Skeletal muscle tissue (tissue), 4 donors: ENCODE data around the gene RCL1. TPM values are rescaled to one million over a fixed set of nuclear protein-coding genes. Genes with fewer than 3 reads are reported as not detected.

ENCODE experiments used
- H3K27ac ChIP-seq: one replicate; pipeline ENCODE4 v1.7.0; 2013; ENCODE audit warnings: mild to moderate bottlenecking, low read depth, low read length, inconsistent platforms
- H3K27me3 ChIP-seq, 3 donors: one replicate each; pipeline ENCODE4 v1.7.0; 2013; ENCODE audit warnings: low read length in 3 of 3; ENCODE audit not compliant: control insufficient read depth in 3 of 3, insufficient read depth in 3 of 3
- H3K36me3 ChIP-seq, 3 donors: one replicate each; pipeline ENCODE4 v1.7.0; 2013; ENCODE audit warnings: low read length in 3 of 3; ENCODE audit not compliant: control insufficient read depth in 3 of 3, insufficient read depth in 3 of 3
- H3K4me1 ChIP-seq, 3 donors: one replicate each; pipeline ENCODE4 v1.7.0; 2013; ENCODE audit warnings: low read length in 3 of 3, mild to moderate bottlenecking in 3 of 3; ENCODE audit not compliant: control insufficient read depth in 3 of 3, insufficient read depth in 3 of 3
- H3K4me3 ChIP-seq, 3 donors: one replicate each; pipeline ENCODE4 v1.7.0; 2013; ENCODE audit warnings: low read length in 3 of 3
- H3K9ac ChIP-seq, 3 donors: one replicate each; pipeline ENCODE4 v1.7.0; 2013; ENCODE audit warnings: low read length in 3 of 3, mild to moderate bottlenecking in 3 of 3, moderate library complexity in 2 of 3, low read depth in 1 of 3
- H3K9me3 ChIP-seq, 3 donors: one replicate each; pipeline ENCODE4 v1.7.0; 2013; ENCODE audit warnings: low read length in 3 of 3; ENCODE audit not compliant: control insufficient read depth in 3 of 3
- total RNA-seq: library from RNA; depleted of rRNA; stranded (reverse); fragments of >200 nt; gene quantifications from one replicate; pipeline ENCODE4 v1.2.3, GENCODE V29; 2014
- donor health status: Osteomylitis.

Gene RCL1
- total RNA-seq, 1 donor from 2014 or later = 33.9 TPM

DNA sequence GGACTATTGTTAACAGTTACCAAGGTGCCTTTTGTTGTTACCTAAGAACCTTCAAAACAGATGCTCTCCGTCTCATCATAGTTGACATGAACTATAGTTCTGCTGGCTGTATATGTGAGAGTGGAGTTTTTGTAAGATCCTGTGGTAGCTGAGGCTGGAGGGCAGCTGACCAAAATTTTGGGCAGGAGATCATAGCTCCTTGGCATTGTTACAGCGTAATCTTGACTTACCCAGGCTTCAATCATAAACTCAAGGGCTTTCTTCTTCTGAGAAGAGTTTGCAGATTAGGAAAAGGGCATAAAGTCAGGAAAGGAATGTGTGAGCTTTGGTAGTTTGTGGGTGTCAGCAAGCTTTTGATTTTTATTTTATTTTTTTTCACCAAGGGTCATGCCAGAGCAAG lies 34.5 kb downstream of the RCL1 start:
- H3K9me3 ChIP-seq = no peaks in the 10 kb centered on the region
- H3K36me3 ChIP-seq = peaks cover 0 to 4% (median 0%) of the 10 kb centered on the region in 3 donors
- no peak overlapping the region for H3K9ac ChIP-seq
- H3K27me3 ChIP-seq = no peaks in the 10 kb centered on the region
- no peak overlapping the region for H3K4me3 ChIP-seq
- peak overlapping the region; percentile 51 for H3K27ac ChIP-seq
- peaks cover 16 to 29% (median 27%) of the 10 kb centered on the region in 3 donors for H3K4me1 ChIP-seq

DNA sequence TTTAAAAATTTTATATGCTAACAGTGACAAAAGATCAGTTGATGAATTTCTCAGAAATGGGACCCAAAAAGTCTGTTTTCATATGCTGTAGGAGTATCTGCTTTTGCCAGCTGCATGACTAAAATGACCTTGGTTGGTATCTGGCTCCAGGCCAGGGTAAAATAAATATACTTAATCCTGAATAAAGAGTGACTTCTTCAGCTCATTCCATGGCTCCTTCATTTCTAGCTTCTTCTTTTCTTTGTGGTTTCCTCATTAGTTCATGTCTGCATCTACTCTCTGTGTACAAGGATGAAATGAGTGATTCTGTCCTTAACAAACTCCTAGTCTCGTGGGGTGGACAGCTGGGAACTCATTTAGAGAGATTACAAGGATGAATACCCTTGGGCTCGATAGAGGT lies 36.0 kb downstream of the RCL1 start:
- Histone ChIP-seq H3K27ac (no peak overlapping the region), H3K27me3 (no peaks in the 10 kb centered on the region), H3K9me3 (no peaks in the 10 kb centered on the region), H3K4me1 (peaks cover 15 to 28% (median 23%) of the 10 kb centered on the region in 3 donors), H3K36me3 (peaks cover under 1 to 15% (median 6%) of the 10 kb centered on the region in 3 donors), H3K4me3 (no peak overlapping the region), H3K9ac (no peak overlapping the region)

DNA sequence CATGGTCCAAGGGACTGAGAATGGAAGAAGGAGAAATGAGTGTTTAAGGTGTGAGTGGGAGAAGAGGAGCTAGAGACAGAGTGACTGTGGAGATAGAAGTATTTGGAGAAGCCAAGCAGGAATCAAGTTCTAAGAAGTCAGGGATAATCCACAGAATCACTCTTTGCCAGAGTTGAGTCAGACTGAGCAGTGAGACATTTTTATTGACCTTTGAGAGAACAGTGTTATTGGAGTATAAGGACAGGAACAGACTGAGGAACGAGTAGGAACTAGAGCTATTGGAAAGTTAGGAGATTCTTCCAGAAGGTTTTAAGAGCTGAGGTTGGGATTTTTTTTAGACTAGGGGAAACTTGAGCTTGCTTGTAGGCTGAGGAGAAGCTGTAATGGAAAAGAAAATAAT lies 37.2 kb downstream of the RCL1 start:
- no peak overlapping the region for H3K27ac ChIP-seq

DNA sequence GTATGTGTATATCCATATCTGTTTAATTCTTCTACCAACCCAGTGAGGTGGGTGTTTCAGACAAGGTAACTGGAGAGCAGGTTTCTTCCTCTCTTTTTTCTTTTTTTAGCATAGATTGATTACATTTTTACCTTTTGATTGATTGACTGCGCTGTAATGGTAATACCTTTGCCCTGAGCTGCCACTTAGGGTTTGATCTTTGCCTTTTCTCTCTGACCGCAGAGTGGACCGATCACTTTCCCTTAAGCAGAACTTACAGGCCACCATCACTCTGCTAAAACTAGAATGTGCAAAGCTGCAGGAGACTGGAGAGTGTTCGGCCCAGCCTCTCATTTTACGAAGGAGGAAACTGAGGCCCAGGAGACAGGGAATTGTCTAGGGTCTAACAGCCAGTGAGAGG lies 38.0 kb downstream of the RCL1 start:
- Histone ChIP-seq H3K27me3 (no peaks in the 10 kb centered on the region), H3K27ac (no peak overlapping the region), H3K4me1 (peaks cover 15 to 31% (median 23%) of the 10 kb centered on the region in 3 donors), H3K36me3 (peaks cover 6 to 26% (median 15%) of the 10 kb centered on the region in 3 donors), H3K9ac (no peak overlapping the region), H3K4me3 (no peak overlapping the region), H3K9me3 (no peaks in the 10 kb centered on the region)

More for the DNA sequence above, 37.2 kb downstream of the RCL1 start:
- peaks cover 15 to 28% (median 23%) of the 10 kb centered on the region in 3 donors for H3K4me1 ChIP-seq
- no peak overlapping the region for H3K4me3 ChIP-seq
- H3K27me3 ChIP-seq = no peaks in the 10 kb centered on the region
- H3K9me3 ChIP-seq = no peaks in the 10 kb centered on the region
- peaks cover 4 to 24% (median 9%) of the 10 kb centered on the region in 3 donors for H3K36me3 ChIP-seq
- no peak overlapping the region for H3K9ac ChIP-seq

DNA sequence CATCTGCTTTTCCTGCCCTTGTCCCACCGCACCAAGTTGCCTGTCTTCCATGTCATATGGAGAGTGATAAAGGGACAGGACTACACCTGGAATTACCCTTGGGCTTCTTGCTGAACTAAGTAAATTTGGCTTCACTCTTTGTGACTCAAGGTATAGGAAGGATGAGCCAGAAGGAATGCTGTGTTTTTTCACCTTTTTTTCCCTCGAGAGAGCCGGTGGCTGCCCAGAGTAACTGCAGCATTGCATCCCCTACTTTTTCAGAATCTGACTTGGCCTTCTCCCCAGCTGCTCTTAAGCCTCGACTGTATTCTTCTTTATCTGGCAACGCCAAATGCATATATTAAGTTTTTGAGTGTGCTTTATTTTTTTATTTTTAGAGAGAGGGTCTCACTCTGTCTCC lies 38.4 kb downstream of the RCL1 start:
- no peak overlapping the region for H3K27ac ChIP-seq
- no peak overlapping the region for H3K4me3 ChIP-seq
- peaks cover 15 to 33% (median 21%) of the 10 kb centered on the region in 3 donors for H3K4me1 ChIP-seq
- no peaks in the 10 kb centered on the region for H3K27me3 ChIP-seq
- H3K36me3 ChIP-seq = peaks cover 10 to 29% (median 15%) of the 10 kb centered on the region in 3 donors
- H3K9ac ChIP-seq = no peak overlapping the region
- no peaks in the 10 kb centered on the region for H3K9me3 ChIP-seq

DNA sequence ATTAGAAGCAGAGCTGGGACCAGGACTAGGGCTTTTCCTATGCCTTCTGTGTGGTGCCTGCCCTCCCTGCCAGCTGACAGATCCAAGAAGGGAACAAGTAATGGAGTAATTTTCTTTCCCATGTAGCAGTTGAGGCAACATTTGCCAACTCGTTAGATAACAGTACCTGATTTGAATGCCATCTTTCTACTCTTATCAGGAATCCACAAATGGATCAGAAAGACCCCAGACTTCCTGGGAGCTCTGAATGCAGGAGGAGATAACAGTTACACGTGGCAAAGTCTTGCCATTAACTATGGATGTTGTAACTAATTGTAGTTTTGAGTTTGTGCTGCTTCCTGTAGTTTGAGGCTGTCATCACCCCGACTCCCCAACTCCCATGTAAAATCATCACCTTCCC lies 39.2 kb downstream of the RCL1 start:
- no peak overlapping the region for H3K4me3 ChIP-seq
- H3K27ac ChIP-seq = no peak overlapping the region
- no peak overlapping the region for H3K9ac ChIP-seq
- H3K36me3 ChIP-seq = peaks cover 14 to 29% (median 15%) of the 10 kb centered on the region in 3 donors
- H3K27me3 ChIP-seq = no peaks in the 10 kb centered on the region
- H3K4me1 ChIP-seq = peaks cover 13 to 33% (median 21%) of the 10 kb centered on the region in 3 donors
- H3K9me3 ChIP-seq = no peaks in the 10 kb centered on the region

DNA sequence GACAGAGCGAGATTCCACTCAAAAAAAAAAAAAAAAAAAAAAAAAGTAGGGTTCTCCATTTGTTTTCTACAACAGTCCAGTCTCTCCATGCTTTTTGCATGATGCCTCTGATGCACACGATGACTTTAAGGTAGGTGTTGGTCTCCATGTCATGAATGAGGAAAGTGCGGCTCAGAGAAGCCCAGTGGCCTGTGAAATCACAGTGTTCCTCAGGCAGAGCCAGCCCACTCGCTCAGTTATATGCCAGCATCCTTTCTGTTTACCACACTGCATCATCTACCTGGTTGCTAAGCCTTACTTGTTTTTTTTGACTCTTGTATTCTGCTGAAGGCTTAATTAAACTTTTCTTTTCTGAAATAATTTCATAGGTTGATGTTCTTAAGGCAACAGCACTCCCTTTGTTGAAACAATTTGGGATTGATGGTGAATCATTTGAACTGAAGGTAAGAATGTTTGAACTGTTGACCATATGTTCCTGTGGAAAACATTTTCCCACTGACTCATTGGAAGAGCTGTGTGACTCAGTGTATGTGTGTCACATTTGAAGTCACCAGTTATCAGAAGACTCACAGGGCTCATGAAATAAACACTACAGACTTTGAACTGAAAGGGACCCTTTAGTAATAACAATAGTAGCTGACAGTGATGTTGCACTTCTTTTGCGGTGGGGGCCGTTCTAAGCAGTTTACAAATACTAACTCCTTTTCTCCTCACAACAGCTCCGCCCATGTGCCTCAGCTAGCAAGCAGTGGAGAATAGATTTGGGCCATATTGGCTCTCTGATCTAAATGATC lies 40.2 kb downstream of the RCL1 start:
- no peaks in the 10 kb centered on the region for H3K9me3 ChIP-seq
- H3K9ac ChIP-seq = no peak overlapping the region
- H3K4me3 ChIP-seq = no peak overlapping the region
- no peak overlapping the region for H3K27ac ChIP-seq
- H3K27me3 ChIP-seq = no peaks in the 10 kb centered on the region
- peaks cover 14 to 29% (median 15%) of the 10 kb centered on the region in 3 donors for H3K36me3 ChIP-seq
- peaks cover 17 to 36% (median 24%) of the 10 kb centered on the region in 3 donors for H3K4me1 ChIP-seq

DNA sequence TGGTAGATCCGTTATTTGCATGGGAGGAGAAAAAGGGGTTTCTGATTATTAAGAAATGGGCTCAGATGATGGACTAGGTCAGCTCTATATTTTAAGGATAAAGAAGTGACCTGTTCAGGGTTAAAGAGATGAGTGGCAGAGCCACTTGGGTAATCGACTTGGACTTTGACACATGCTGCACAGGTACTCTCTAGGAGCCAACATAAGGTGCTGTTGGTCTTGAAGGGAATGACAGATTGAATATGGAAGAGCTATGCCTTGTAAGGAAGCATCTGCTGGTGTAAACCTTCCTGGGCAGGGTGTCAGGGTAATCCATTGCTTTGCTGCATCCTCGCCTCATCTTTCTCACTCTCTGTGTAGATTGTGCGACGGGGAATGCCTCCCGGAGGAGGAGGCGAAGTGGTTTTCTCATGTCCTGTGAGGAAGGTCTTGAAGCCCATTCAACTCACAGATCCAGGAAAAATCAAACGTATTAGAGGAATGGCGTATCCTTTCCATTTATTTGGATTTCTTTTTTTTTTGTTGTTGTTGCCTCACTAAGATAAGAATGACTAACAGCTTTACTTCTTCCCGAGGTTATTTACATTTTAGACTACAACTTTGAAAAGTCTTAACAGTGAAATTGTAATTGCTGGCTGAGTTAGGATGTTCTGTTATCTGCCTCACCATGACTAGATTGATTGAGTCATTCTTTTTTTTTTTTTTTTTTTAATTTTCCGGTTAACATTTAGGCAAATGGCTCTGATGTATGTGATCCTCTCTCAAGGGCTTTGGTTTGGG lies 41.2 kb downstream of the RCL1 start:
- Histone ChIP-seq H3K9me3 (no peaks in the 10 kb centered on the region), H3K27me3 (no peaks in the 10 kb centered on the region), H3K9ac (no peak overlapping the region), H3K4me1 (peaks cover 17 to 40% (median 26%) of the 10 kb centered on the region in 3 donors), H3K36me3 (peaks cover 14 to 29% (median 15%) of the 10 kb centered on the region in 3 donors), H3K27ac (no peak overlapping the region), H3K4me3 (no peak overlapping the region)

DNA sequence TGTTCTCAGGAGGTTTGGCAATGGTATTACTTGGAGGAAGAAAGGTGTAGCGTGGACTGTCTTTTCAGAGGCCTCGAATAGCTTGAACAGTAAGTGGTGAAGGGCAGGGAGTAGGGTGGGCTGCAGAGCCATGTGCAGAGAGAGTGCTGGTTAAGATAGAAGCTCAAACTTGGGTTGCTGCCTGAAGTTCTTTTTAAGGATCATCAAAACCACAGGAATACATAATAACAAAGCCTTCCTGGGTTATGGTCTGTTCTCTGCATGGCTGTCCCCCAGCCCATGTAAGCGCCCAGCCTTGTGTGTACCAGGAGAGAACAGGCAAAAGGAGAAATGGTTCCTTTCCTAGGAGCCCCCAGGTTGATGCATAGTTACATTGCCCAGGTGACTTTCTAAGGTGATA lies 43.9 kb downstream of the RCL1 start:
- Histone ChIP-seq H3K9ac (no peak overlapping the region), H3K9me3 (no peaks in the 10 kb centered on the region), H3K4me1 (peaks cover 11 to 28% (median 24%) of the 10 kb centered on the region in 3 donors), H3K27me3 (no peaks in the 10 kb centered on the region), H3K36me3 (peaks cover 19 to 39% (median 21%) of the 10 kb centered on the region in 3 donors), H3K4me3 (no peak overlapping the region), H3K27ac (no peak overlapping the region)
